ENCODE measurements around the gene RAB3C. TPM values are rescaled to one million over a fixed set of nuclear protein-coding genes. Genes with fewer than 3 reads are reported as not detected.

Gene RAB3C
- total RNA-seq, 1 donor from 2014 or later: not detected

DNA sequence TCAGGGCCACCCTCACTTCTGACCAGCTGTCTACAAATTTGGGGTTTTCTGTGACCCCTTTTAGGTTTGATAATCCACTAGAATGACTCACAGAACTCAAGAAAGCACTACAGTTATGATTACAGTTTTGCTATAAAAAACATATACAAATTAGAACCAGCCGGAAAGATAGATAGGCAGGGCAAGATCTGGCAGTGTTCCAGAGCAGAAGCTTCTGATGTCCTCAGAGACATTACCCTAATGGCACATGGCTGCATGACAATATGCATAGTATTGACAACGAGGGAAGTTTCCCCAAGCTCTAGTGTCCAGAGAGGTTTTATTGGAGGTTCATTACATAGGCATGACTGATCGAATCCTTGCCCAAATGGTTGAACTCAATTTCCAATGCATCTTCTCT is 158.1 kb downstream of the RAB3C start:
- DNase-seq (ENCODE audit: low spot score): no peak
- Mint-ChIP-seq H3K27ac (ENCODE audit: unreplicated experiment) (no peak overlapping the region), H3K27me3 (ENCODE audit: low read depth) (peaks cover 6% of the 10 kb centered on the region), H3K4me1 (ENCODE audit: low read depth) (no peaks in the 10 kb centered on the region), H3K36me3 (ENCODE audit: low read depth) (no peaks in the 10 kb centered on the region), H3K4me3 (ENCODE audit: unreplicated experiment) (no peak overlapping the region), H3K9me3 (ENCODE audit: low read depth) (no peaks in the 10 kb centered on the region)
- TF ChIP-seq CTCF (IDR thresholded peaks at IDR 0.05): no peak

DNA sequence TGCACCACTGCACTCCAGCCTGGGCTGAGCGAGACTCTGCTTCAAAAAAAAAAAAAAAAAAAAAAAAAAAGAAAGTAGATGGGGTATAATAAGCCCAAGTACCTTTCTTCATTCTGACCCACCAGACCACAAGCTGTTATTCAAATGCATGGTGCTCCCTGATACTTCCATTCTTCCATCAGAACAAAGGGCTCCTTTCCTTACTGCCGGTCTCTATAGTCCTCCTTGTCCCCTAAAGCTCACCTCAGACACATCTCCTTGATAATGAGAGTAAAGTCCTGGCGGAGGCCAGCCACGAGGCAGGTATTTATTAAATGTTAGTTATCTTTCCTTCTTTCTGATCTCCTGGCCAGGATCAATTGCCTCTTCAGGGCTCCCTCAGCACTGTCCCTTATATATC is 162.5 kb downstream of the RAB3C start:
- no peak for TF ChIP-seq CTCF (IDR thresholded peaks at IDR 0.05)
- Mint-ChIP-seq H3K27me3 (ENCODE audit: low read depth) (peaks cover 8% of the 10 kb centered on the region), H3K27ac (ENCODE audit: unreplicated experiment) (no peak overlapping the region), H3K4me3 (ENCODE audit: unreplicated experiment) (no peak overlapping the region), H3K36me3 (ENCODE audit: low read depth) (no peaks in the 10 kb centered on the region), H3K4me1 (ENCODE audit: low read depth) (no peaks in the 10 kb centered on the region), H3K9me3 (ENCODE audit: low read depth) (no peaks in the 10 kb centered on the region)
- DNase-seq (ENCODE audit: low spot score): no peak

GRCh38 chr5:58746321-58746720 is 163.4 kb downstream of the RAB3C start:
- Mint-ChIP-seq H3K27me3 (ENCODE audit: low read depth) (peaks cover 8% of the 10 kb centered on the region), H3K27ac (ENCODE audit: unreplicated experiment) (no peak overlapping the region), H3K4me3 (ENCODE audit: unreplicated experiment) (no peak overlapping the region), H3K4me1 (ENCODE audit: low read depth) (no peaks in the 10 kb centered on the region), H3K36me3 (ENCODE audit: low read depth) (no peaks in the 10 kb centered on the region), H3K9me3 (ENCODE audit: low read depth) (no peaks in the 10 kb centered on the region)
- no peak for TF ChIP-seq CTCF (IDR thresholded peaks at IDR 0.05)
- DNase-seq (ENCODE audit: low spot score): no peak

DNA sequence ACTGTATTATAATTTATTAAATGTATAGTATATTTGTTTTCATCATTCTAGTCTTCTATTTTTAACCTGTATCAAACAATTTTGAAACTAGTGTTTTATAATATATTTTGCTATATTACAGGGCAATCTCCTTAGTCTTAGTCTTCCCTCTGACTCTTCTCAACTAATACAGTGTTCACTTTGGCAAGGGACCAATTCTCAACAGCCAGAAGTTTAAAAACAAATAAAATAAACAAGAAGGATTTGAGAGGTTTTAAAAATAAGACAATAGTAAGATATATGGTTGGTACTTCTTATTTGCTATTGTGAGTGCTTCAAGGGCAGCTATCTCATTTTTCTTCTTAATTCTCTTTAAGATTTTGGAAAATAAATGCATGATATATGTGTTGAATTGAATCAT is 167.2 kb downstream of the RAB3C start:
- H3K4me1 Mint-ChIP-seq (ENCODE audit: low read depth): no peaks in the 10 kb centered on the region
- DNase-seq (ENCODE audit: low spot score): no peak
- H3K9me3 Mint-ChIP-seq (ENCODE audit: low read depth): no peaks in the 10 kb centered on the region
- no peak overlapping the region for H3K27ac Mint-ChIP-seq (ENCODE audit: unreplicated experiment)
- no peak overlapping the region for H3K4me3 Mint-ChIP-seq (ENCODE audit: unreplicated experiment)
- no peak for TF ChIP-seq CTCF (IDR thresholded peaks at IDR 0.05)
- H3K36me3 Mint-ChIP-seq (ENCODE audit: low read depth): no peaks in the 10 kb centered on the region
- H3K27me3 Mint-ChIP-seq (ENCODE audit: low read depth): peaks cover 17% of the 10 kb centered on the region

DNA sequence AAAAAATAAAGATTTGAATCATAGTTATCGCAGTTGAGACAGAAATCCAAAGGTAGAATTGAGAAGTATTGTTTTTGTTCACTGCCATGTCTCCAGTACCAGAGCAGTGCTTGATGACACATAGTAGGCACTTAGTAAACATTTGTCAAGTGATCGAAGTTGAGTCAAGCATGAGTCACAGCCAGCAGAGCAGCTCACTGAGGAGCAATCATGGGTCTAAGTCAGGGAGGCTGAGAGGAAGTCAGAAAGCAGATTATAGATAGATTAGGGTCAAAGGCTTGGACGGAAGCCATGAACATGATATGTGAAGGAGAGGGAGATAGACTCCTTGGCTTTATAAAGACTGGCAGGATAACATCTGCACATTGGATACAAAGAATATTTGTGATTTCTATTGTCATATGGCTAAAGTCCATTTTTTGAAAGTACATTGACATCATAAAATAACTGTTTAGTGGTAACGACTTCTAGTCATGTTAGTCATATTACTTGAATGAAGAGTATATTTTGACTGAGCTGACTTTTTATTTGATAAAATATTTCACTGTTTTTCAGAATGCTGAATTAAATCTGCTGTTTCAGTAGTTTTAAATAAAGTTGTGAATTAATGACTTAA is 168.5 kb downstream of the RAB3C start:
- TF ChIP-seq CTCF (IDR thresholded peaks at IDR 0.05): no peak
- Mint-ChIP-seq H3K4me3 (ENCODE audit: unreplicated experiment) (no peak overlapping the region), H3K36me3 (ENCODE audit: low read depth) (no peaks in the 10 kb centered on the region), H3K4me1 (ENCODE audit: low read depth) (no peaks in the 10 kb centered on the region), H3K27me3 (ENCODE audit: low read depth) (peaks cover 18% of the 10 kb centered on the region), H3K9me3 (ENCODE audit: low read depth) (no peaks in the 10 kb centered on the region), H3K27ac (ENCODE audit: unreplicated experiment) (no peak overlapping the region)
- no peak for DNase-seq (ENCODE audit: low spot score)

Measured in chondrocyte (in vitro differentiated cells).